ENCODE data around the gene STRN4.

Gene STRN4
- total RNA-seq: 31.2 to 81.0 (median 56.7) reads per million in 18 experiments

DNA sequence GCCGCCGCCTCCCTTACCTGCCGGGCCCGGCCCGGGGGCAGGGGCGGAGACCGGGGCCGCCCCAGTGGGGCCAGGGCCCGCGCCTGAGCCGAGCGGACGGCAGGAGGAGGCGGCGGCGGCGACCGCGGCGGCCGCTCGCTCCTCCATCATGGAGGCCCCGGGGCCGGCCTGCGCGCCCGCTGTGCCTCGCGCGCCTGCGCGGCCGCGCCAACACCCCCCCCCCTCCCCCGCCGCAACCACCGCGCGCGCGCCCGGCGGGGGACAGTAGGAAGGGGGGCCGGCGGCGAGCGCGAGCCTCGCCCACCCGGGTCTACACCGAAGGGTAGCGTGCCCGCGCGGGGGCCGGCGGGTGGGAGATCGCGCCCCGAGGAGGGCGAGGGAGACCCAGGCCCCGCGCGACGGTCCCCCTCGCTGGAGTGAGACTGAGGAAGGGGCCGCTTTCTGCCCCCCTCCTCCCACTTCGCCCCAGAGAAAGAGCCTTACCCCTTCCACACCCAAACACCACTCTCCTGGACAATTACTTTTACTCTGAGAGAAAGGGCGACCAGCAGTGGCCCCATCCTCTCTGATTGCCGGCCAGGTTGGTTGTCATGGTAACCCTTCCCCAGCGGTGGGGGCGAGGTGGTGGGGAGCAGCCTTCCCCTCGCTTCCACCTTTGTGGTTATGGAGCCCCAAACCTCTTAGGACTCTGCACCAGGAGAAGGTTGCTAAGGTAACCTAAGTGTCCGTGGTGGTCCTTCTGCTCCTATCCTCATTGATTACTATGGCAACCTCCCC lies at the start of gene STRN4:
TSS of gene STRN4 (minus strand) at position 170 of the 777 bp plus-strand sequence. CDS start at position 150, 20 bp downstream.
- DNase-seq: peak in 1 of 2 donors; percentile 66

GRCh38 chr19:46791944-46792343 lies 45.7 kb upstream of the STRN4 start:
- no peak for DNase-seq

DNA sequence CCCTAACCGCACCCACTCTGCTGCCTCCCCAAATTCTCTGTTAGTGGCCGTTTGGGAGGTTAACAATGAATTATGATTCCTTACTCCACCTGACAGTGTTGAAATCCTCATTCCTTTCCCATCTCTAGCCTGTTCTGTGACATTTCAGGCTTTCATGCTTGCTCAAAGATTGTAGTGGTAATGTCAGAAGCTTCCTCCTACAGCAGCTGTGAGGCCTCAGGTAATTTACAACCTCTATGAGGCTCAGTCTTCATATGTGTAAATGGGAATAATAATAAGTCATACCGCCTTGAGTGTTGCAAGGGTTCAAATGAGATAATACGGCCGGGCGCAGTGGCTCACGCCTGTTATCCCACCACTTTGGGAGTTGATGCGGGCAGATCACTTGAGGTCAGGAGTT lies 43.1 kb upstream of the STRN4 start:
- DNase-seq: no peak

DNA sequence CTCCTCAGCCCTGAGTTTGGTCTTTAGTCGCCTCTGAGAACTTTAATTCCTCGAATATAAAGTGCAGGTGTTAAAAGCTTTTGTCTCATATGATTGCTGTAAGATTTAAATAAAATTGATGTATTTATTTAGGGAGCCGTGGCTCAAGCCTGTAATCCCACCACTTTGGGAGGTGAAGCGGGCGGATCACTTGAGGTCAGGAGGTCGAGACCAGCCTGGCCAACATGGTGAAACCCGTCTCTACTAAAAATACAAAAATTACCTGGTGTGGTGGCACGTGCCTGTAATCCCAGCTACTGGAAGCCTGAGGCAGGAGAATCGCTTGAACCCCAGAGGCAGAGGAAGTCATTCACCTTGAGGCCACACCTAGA lies 42.7 kb upstream of the STRN4 start:
- no peak for DNase-seq

- peak; percentile 97 to 98 for DNase-seq
Measured at GRCh38 chr19:46788262-46788967, 42.2 kb upstream of the STRN4 start, which contains the start of gene SLC1A5. Gene SLC1A5 (minus strand): TSS chr19:46788594. CDS start chr19:46787965, 629 bp downstream.

DNA sequence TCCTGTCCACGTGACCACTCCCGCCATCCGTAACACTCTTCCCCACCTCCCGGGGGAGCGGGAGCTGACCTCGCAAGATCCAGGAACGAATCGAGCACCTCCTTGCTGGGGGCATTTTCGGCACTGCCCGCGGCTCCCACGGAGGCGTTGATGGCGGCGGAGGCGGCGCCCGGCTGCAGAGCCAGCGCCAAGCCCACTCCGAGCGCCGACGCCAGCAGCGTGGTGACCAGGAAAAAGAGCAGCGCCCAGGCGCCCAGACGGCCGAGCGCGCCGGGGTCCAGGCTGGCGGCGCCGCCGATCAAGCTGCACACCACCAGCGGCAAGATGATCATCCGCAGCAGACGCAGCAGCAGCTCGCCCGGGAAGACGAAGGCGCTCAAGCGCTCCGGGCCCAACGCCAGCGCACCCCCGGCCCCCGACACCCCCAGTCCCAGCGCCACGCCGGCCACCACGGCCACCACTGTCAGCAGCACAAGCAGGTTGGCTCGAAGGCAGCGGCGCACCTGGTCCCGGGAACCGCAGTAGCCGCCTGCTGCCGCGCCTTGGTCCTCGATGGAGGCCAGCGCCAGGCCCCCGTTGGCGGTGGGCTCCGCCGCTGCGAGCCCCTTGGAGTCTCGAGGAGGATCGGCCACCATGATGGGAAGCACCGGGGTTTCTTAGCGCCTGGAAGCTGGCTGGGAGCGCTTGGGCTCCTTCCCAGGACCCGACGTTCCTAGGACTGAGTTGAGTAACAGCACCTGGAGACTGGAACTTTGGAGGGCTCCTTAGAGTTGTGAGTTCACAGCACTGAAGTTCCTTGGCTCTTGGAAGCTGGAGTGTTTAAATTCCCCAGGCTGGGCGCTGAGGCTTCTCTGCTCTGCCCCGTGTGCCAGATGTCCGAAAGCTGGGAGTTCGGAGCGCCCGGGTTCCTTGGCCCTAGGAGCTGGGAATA lies 41.3 kb upstream of the STRN4 start:
- DNase-seq: peak; percentile 33 to 62

DNA sequence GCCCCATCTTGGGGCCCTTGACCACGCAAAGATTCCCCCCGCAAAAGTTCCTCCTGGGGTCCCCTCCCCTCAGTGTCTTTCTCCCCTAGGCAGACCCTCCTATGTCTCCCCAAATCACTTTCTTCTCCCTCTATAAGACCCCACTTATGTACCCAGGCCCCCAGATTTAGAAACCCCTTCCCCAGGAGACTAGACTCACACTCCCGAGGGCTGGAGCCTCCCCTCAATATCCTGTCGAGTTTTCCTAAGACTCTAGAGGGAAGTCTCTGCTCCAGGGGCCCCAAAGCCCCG lies 40.7 kb upstream of the STRN4 start:
- DNase-seq: no peak

GRCh38 chr19:46786236-46787039 lies 40.2 kb upstream of the STRN4 start:
- peak; percentile 85 to 88 for DNase-seq

- no peak for DNase-seq
Measured at GRCh38 chr19:46785980-46786235, 39.7 kb upstream of the STRN4 start.

DNA sequence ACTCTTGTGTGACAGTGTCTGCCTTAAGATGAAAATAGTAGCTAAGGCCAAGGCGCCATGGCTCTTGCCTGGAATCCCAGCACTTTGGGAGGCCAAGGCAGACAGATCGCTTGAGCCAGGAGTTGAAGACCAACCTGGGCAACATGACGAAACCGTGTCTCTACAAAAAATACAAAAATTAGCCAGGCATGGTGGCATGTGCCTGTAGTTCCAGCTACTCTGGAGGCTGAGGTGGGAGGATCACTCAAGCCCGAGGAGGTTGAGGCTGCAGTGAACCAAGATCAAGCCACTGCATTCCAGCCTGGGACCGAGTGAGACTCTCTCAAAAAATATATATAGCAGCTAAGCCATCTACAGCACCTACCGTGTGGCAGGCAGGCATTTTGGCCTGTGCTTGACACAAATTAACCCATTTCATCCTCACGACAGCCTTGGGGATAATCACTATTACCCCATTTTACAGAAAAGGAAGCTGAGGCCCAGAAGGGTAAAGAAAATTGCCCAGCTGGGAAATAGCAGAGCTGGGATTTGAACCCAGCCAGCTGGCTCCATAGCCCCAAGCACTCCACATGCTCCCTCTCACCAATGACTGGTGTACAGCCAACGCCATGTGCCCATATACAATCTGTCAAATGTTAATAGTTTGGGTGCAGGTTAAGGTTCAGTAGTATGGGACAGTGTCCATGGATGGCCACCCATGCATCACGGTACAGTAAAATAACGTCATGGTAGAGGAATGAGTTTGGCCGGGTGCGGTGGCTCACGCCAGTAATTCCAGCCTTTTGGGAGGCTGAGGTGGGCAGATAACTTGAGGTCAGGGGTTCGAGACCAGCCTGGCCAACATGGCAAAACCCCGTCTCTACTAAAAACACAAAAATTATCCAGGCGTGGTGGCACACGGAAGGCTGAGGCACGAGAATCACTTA lies 39.1 kb upstream of the STRN4 start:
- DNase-seq: no peak

- peak; percentile 86 to 93 for DNase-seq
Measured at GRCh38 chr19:46784262-46785053, 38.2 kb upstream of the STRN4 start.

DNA sequence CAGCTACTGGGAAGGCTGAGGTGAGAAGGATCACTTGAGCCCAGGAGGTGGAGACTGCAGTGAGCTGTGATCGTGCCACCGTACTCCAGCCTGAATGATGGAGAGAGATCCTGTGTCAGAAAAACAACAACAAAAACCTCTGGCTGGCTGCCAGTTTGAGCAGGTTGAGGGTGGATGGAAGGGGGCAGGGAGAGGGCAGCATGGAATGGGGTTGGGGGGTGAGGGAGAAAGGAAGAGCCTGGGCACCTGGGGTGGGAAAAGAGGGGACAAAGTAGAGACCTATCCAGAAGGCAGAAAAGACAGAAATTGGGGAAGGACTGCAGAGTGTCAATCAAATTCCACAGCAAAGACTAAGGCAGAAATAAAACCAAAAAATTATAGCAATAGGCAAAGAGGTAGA lies 37.4 kb upstream of the STRN4 start:
- DNase-seq: no peak

- DNase-seq: no peak
Measured at GRCh38 chr19:46782355-46783019, 36.2 kb upstream of the STRN4 start.

DNA sequence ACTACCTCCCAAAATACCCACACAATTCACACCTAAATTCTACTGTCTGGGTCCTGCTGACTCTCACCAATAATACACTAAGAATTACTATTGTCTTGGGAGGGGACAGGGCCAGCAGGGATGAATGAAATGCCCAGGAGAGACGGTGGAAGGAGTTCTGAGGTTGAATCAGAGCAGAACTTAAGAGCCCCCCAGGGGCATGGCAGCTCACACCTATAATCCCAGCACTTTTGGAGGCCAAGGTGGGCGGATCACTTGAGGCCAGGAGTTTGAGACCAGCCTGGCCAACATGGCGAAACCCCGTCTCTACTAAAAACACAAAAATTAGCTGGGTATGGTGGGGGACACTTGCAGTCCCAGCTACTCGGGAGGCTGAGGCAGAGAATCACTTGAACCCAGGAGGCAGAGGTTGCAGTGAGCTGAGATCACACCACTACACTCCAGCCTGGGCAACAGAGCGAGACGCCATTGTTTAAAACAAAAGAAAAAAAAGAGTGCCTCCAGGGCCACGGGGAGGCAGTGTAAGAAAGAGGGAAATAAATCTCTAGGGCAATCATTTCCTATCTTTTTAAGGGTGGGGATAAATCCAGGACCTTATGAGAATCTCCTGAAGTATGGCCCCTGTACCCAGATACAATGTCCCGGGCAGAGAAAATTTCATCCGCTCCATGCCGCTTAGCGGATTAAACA lies 31.9 kb upstream of the STRN4 start:
- peak; percentile 20 to 42 for DNase-seq

- no peak for DNase-seq
Measured at GRCh38 chr19:46776927-46777911, 31.0 kb upstream of the STRN4 start.

GRCh38 chr19:46775642-46776258 lies 29.5 kb upstream of the STRN4 start:
- DNase-seq: no peak

DNA sequence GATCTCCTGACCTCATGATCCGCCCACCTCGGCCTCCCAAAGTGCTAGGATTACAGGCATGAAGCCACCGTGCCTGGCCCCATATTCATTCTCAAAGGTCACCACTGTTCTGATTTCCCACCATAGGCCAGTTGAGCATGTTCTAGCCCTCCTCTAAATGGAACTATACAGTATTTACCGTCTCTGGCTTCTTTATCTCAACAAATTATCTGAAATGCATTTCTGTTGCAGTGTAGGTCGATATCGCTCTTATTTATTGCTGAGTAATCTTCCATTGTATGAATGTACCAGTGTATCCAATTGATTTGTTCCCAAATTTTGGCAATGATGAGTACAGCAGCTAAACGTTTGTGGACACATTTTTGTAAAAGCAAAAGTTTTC lies 26.8 kb upstream of the STRN4 start:
- DNase-seq: no peak

All from inflammatory macrophage (primary cell).